Upper lobe of left lung (tissue), 6 donors: ENCODE data around the gene SIAH3. TPM values are rescaled to one million over a fixed set of nuclear protein-coding genes. Genes with fewer than 3 reads are reported as not detected.

Source experiments
- ATAC-seq, 2 donors: fragments of 200-7000 bp; cut with Tn5 transposase; one replicate each; pipeline ENCODE4 v1.9.1; 2022; ENCODE audit warnings: mild to moderate bottlenecking in 2 of 2, moderate library complexity in 2 of 2; ENCODE audit not compliant: low FRiP score in 2 of 2
- DNase-seq, 2 donors: peaks; one replicate each; pipeline ENCODE4 v3.0.0-alpha.2; 2019 to 2020
- H3K27ac ChIP-seq, 4 donors: fragments of 200-600 bp; sonication (generic); one replicate each; pipeline ENCODE4 v1.5.1; 2016 to 2019
- H3K27me3 ChIP-seq, 4 donors: fragments of 200-600 bp; sonication (generic); one replicate each; pipeline ENCODE4 v1.5.1; 2017 to 2019
- H3K36me3 ChIP-seq, 4 donors: fragments of 200-600 bp; sonication (generic); one replicate each; pipeline ENCODE4 v1.5.1; 2016 to 2019
- H3K4me1 ChIP-seq, 4 donors: fragments of 200-600 bp; sonication (generic); one replicate each; pipeline ENCODE4 v1.5.1; 2018 to 2019
- H3K4me3 ChIP-seq, 4 donors: fragments of 200-600 bp; sonication (generic); one replicate each; pipeline ENCODE4 v1.5.1; 2017 to 2019; ENCODE audit warnings: mild to moderate bottlenecking in 2 of 4, moderate library complexity in 1 of 4
- H3K9me3 ChIP-seq, 4 donors: fragments of 200-600 bp; sonication (generic); one replicate each; pipeline ENCODE4 v1.5.1; 2018 to 2019
- CTCF ChIP-seq, 6 experiments: fragments of 450-650 bp in 4 of 6; fragments of 200-600 bp in 2 of 6; sonication (generic) in 2 of 6; IDR thresholded peaks; one replicate each; pipeline ENCODE4 v1.5.1; 2016 to 2019; ENCODE audit warnings: antibody characterized with exemption in 6 of 6
- EP300 ChIP-seq, 4 donors: sonication (generic); formaldehyde crosslinking; IDR thresholded peaks; one replicate each; pipeline ENCODE4 v1.5.1; 2017; ENCODE audit warnings: antibody characterized with exemption in 4 of 4, control low read depth in 2 of 4
- POLR2A ChIP-seq, 4 donors: fragments of 450-650 bp; IDR thresholded peaks; one replicate each; pipeline ENCODE4 v1.5.1; 2016 to 2017; ENCODE audit warnings: antibody characterized with exemption in 4 of 4, mild to moderate bottlenecking in 2 of 4
- POLR2AphosphoS5 ChIP-seq, 2 donors: sonication (generic); formaldehyde crosslinking; IDR thresholded peaks; one replicate each; pipeline ENCODE4 v1.5.1; 2017; ENCODE audit warnings: antibody characterized with exemption in 2 of 2
- WGBS, 2 donors: methylation state at CpG; one replicate each; pipeline ENCODE4 v1.1.5; 2017 to 2018; 5-methylcytosine and 5-hydroxymethylcytosine counted together
- total RNA-seq, 6 donors: library from RNA; depleted of rRNA in 4 of 6; stranded (reverse); fragments of >200 nt in 4 of 6; gene quantifications; one replicate each; pipeline versions ENCODE4 v1.1.0 to v1.2.1, GENCODE V29; 2016 to 2021
- donor health status: DM: no; HTN: no; CAD: no; lungs with moderate emphysema.
- donor health status: DM: no; HTN: yes; CAD: no; lungs with severe emphysema.

Gene SIAH3
- total RNA-seq, 6 donors from 2014 or later = under 0.01 to 0.39 (median 0.03) TPM; not detected in 1

GRCh38 chr13:45852494-45852893, 941 bp upstream of the SIAH3 start:
- no peak overlapping the region for H3K4me3 ChIP-seq
- H3K9me3 ChIP-seq = peaks cover 0 to 9% (median 3%) of the 10 kb centered on the region in 4 donors
- no peak overlapping the region for H3K27ac ChIP-seq
- peaks cover 0 to 6% (median 3%) of the 10 kb centered on the region in 4 donors for H3K27me3 ChIP-seq
- WGBS, 2 donors = 90 to 94% methylated on average over 3 of the region's 3 CpGs
- peak in 1 of 2 donors; percentile 35 for DNase-seq
- TF ChIP-seq POLR2A (IDR thresholded peaks at IDR 0.05) (no peak), EP300 (IDR thresholded peaks at IDR 0.05) (no peak), POLR2AphosphoS5 (IDR thresholded peaks at IDR 0.05) (no peak)
- H3K4me1 ChIP-seq = peaks cover 20 to 24% (median 22%) of the 10 kb centered on the region in 4 donors
- ATAC-seq = no peak
- no peaks in the 10 kb centered on the region for H3K36me3 ChIP-seq

GRCh38 chr13:45851956-45852355, 403 bp upstream of the SIAH3 start:
- no peak for DNase-seq
- Histone ChIP-seq H3K36me3 (no peaks in the 10 kb centered on the region), H3K27me3 (peaks cover 0 to 6% (median 3%) of the 10 kb centered on the region in 4 donors), H3K4me1 (peaks cover 20 to 27% (median 22%) of the 10 kb centered on the region in 4 donors), H3K9me3 (peaks cover 0 to 9% (median 3%) of the 10 kb centered on the region in 4 donors), H3K4me3 (no peak overlapping the region), H3K27ac (no peak overlapping the region)
- no peak for ATAC-seq
- no peak for TF ChIP-seq POLR2A (IDR thresholded peaks at IDR 0.05)
- TF ChIP-seq POLR2AphosphoS5 (IDR thresholded peaks at IDR 0.05) = no peak
- no peak for TF ChIP-seq CTCF (IDR thresholded peaks at IDR 0.05)
- no peak for TF ChIP-seq EP300 (IDR thresholded peaks at IDR 0.05)
- 69 to 77% methylated on average over 7 of the region's 7 CpGs for WGBS, 2 donors

DNA sequence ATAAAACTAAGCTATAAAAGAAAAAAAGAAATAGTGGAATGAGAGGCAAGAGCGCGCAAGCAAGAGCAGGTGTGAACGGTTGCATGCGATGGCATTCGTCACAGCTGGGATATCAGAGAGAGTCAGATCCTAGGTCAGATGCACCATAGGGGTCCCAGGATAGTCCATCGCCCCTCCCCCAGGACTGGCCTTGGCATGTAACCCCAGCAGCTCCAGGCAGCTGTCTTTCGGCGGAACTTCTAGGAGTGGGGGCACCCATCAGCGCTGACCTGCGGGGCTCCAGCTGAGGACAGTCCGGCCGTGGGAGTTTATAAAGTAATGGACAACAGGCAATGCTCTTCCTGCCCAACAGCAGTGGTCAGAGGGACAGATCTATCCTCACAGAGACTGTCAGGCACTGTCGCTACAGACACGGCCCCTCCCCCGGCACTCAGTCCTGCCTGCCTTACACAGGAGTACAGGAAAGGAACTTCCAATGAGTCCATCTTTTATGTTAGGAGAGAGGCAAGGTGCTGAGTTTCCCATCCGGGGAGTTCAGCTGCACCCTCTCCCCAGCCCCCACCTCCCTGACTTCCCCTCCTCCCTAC, 1.4 kb downstream of the SIAH3 start:
- TF ChIP-seq CTCF (IDR thresholded peaks at IDR 0.05) (no peak), POLR2AphosphoS5 (IDR thresholded peaks at IDR 0.05) (no peak), POLR2A (IDR thresholded peaks at IDR 0.05) (no peak), EP300 (IDR thresholded peaks at IDR 0.05) (no peak)
- Histone ChIP-seq H3K4me3 (peak overlapping the region in 3 of 4 donors; percentile 13 to 30 (median 19)), H3K9me3 (peaks cover 0 to 9% (median 3%) of the 10 kb centered on the region in 4 donors), H3K27ac (no peak overlapping the region), H3K4me1 (peaks cover 20 to 27% (median 22%) of the 10 kb centered on the region in 4 donors), H3K36me3 (no peaks in the 10 kb centered on the region), H3K27me3 (peaks cover 0 to 6% (median 3%) of the 10 kb centered on the region in 4 donors)
- 50 to 53% methylated on average over 10 to 16 of the region's 16 CpGs for WGBS, 2 donors
- DNase-seq (peak in 1 of 2 donors; percentile 20), ATAC-seq (peak in 1 of 2 donors; percentile 57)

- H3K27me3 ChIP-seq = peaks cover 0 to 6% (median 3%) of the 10 kb centered on the region in 4 donors
- no peaks in the 10 kb centered on the region for H3K36me3 ChIP-seq
- ATAC-seq = no peak
- 59 to 66% methylated on average over 2 of the region's 2 CpGs for WGBS, 2 donors
- H3K4me1 ChIP-seq = peaks cover 20 to 27% (median 22%) of the 10 kb centered on the region in 4 donors
- H3K9me3 ChIP-seq = peaks cover 0 to 4% (median 0%) of the 10 kb centered on the region in 4 donors
- H3K27ac ChIP-seq = no peak overlapping the region
- H3K4me3 ChIP-seq = no peak overlapping the region
- no peak for DNase-seq
- TF ChIP-seq CTCF (IDR thresholded peaks at IDR 0.05) (no peak), POLR2A (IDR thresholded peaks at IDR 0.05) (no peak), POLR2AphosphoS5 (IDR thresholded peaks at IDR 0.05) (no peak), EP300 (IDR thresholded peaks at IDR 0.05) (no peak)
Measured at GRCh38 chr13:45849408-45849807, 2.1 kb downstream of the SIAH3 start.

- ATAC-seq = peak; percentile 46 to 71
- H3K36me3 ChIP-seq = no peaks in the 10 kb centered on the region
- no peak for TF ChIP-seq POLR2AphosphoS5 (IDR thresholded peaks at IDR 0.05)
- H3K9me3 ChIP-seq = no peaks in the 10 kb centered on the region
- peak; percentile 24 to 49 for DNase-seq
- H3K27me3 ChIP-seq = peaks cover 0 to 6% (median 3%) of the 10 kb centered on the region in 4 donors
- 18 to 22% methylated on average over 13 of the region's 13 CpGs for WGBS, 2 donors
- H3K4me1 ChIP-seq = peaks cover 20 to 27% (median 22%) of the 10 kb centered on the region in 4 donors
- H3K4me3 ChIP-seq = no peak overlapping the region
- no peak overlapping the region for H3K27ac ChIP-seq
Measured at GRCh38 chr13:45847554-45848224, 3.9 kb downstream of the SIAH3 start.
